HG03432 (cell line): ENCODE measurements around the gene C19orf12.
"Not testable (repeated sequence)": the region's sequence is repeated elsewhere in the genome, so short reads cannot be mapped to it uniquely, and the experiment has no call there.

Experiments
- ATAC-seq: cut with Tn5 transposase; IDR thresholded peaks from one replicate; pipeline ENCODE4 v1.9.1; 2021; ENCODE audit warnings: mild to moderate bottlenecking, moderate library complexity; ENCODE audit not compliant: unreplicated experiment

The C19orf12 gene

GRCh38 chr19:29677001-29677817 is 37.9 kb downstream of the C19orf12 start:
- ATAC-seq, result no peak

- ATAC-seq, result no peak
These were observed 38.5 kb downstream of the C19orf12 start for GRCh38 chr19:29676586-29676985.

GRCh38 chr19:29675650-29676186 is 39.3 kb downstream of the C19orf12 start:
- no peak for ATAC-seq

GRCh38 chr19:29675120-29675649 is 39.9 kb downstream of the C19orf12 start:
- no peak for ATAC-seq

- no peak for ATAC-seq
These were observed 40.5 kb downstream of the C19orf12 start for GRCh38 chr19:29674374-29675119.

- ATAC-seq, result no peak
These were observed 41.4 kb downstream of the C19orf12 start for GRCh38 chr19:29673451-29674371.

GRCh38 chr19:29672933-29673336 is 42.1 kb downstream of the C19orf12 start:
- peak; percentile 55 for ATAC-seq

GRCh38 chr19:29672319-29672932 is 42.6 kb downstream of the C19orf12 start:
- no peak for ATAC-seq

GRCh38 chr19:29671393-29672160 is 43.5 kb downstream of the C19orf12 start:
- ATAC-seq, result peak; percentile 73

GRCh38 chr19:29671026-29671392 is 44.1 kb downstream of the C19orf12 start:
- ATAC-seq, result not testable (repeated sequence)

GRCh38 chr19:29670255-29670654 is 44.8 kb downstream of the C19orf12 start:
- ATAC-seq, result no peak

- no peak for ATAC-seq
These were observed 46.1 kb downstream of the C19orf12 start for GRCh38 chr19:29668746-29669609.

- ATAC-seq, result no peak
These were observed 47.1 kb downstream of the C19orf12 start for GRCh38 chr19:29667901-29668341.

- ATAC-seq, result no peak
These were observed 47.7 kb downstream of the C19orf12 start for GRCh38 chr19:29667387-29667783.

GRCh38 chr19:29666578-29667386 is 48.3 kb downstream of the C19orf12 start:
- ATAC-seq, result no peak

- ATAC-seq, result peak; percentile 18
These were observed 49.1 kb downstream of the C19orf12 start for GRCh38 chr19:29665826-29666577.
